HG03095 (cell line): ENCODE measurements around the gene GSTO1.

Source experiments
- ATAC-seq: cut with Tn5 transposase; IDR thresholded peaks from one replicate; pipeline ENCODE4 v1.9.1; 2021; ENCODE audit warnings: moderate library complexity; ENCODE audit not compliant: unreplicated experiment

GSTO1 gene

GRCh38 chr10:104301907-104302690, 47.4 kb downstream of the GSTO1 start:
- ATAC-seq = no peak

- no peak for ATAC-seq
Observed at GRCh38 chr10:104303594-104304355, 49.1 kb downstream of the GSTO1 start.

DNA sequence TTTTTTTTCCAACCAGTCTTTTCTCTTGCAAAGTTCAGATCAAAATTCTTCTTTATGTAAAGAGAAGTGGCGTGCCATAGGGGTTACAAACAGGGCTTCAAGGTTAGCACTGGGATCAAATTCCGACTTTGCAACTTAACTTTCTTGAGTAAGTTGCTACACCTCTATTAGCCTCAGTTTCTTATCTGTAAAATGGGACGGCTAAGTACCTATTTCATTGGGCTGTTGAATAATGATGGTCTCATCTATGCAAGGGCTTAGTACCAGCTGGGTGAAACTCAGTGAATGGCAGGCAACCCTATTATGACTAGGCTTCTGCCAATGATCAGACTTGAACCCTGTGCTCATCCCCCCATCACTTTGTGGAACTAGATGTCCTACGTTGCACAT, 49.7 kb downstream of the GSTO1 start:
- no peak for ATAC-seq

DNA sequence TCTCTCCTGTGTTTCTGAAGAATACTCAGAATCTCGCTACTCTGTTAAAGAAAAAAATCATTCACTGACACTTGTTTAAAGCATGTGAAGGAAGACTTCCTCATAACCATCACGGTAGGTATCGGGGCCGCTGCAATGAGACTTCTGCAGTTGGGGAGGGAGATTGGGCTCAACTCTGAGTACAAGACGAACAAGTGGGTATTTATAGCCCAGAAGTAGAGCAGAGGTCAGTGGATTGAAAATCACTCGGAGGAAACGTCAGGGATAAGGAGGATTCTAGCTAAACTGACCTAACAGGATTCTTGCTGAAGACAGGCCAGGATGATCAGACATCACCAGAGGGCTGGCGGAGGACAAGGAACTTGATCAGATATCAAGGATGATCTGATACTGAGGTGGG, 50.2 kb downstream of the GSTO1 start:
- no peak for ATAC-seq

DNA sequence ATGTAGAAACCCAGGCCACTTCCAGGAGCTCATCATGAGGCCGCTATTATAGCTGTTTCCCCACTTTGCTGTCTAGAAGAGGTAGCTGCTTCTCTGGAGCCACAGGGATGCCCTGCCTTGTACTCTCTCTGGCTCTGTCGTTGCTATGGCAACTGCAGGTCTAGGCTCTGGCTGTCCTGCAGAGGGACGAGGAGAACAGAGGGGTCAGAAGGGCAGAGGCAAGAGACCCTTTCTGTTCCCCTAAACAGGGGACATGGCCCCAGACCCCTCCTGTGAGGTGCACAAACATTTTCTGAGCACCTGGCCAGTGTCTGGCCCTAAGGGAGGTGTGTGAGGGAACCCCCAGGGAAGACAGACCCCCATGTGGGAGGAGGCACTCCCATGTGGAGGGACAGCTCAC, 52.2 kb downstream of the GSTO1 start:
- ATAC-seq = no peak

DNA sequence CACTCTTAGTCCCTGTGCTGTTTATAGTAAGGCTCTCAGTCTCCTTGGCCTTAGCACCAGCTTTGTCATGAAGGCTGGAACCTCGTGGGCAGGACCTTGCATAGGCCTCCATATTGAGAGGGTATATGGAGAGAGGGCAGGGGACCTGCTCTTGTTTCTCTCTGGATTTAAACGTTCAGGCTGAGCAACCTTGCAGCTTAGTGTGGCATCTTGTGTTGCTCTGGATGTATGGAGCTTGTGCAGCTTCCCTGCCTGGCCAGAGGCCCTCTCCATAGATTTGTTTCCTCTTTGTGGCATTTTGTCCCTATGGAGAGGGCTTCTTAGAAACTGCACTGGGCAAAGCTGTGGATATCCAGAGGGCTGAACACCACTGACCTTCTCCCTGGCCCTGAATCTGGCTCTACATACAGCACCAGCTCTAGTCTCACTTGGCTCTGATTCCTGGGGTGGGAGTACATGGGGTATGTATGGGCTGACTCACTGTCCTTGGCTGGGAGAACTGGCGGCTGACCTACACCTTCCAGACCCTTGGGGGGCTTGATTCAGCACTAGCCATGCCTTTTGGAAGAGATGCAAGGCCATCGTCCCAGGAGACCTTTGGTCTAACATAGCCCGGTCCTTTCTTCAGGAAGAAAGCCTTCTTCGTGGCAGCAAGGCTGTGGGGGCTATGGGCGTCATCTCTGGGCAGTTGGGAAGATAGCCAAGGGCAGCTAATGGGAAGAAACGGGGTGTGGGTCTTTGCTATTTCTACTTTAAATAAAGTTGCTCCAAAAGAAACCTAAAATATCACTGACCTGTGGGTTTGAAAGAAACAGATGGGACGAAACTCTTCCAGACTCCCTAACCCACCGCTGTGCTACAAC, 53.1 kb downstream of the GSTO1 start:
- no peak for ATAC-seq

GRCh38 chr10:104308439-104308903, 53.8 kb downstream of the GSTO1 start:
- ATAC-seq = peak; percentile 73

DNA sequence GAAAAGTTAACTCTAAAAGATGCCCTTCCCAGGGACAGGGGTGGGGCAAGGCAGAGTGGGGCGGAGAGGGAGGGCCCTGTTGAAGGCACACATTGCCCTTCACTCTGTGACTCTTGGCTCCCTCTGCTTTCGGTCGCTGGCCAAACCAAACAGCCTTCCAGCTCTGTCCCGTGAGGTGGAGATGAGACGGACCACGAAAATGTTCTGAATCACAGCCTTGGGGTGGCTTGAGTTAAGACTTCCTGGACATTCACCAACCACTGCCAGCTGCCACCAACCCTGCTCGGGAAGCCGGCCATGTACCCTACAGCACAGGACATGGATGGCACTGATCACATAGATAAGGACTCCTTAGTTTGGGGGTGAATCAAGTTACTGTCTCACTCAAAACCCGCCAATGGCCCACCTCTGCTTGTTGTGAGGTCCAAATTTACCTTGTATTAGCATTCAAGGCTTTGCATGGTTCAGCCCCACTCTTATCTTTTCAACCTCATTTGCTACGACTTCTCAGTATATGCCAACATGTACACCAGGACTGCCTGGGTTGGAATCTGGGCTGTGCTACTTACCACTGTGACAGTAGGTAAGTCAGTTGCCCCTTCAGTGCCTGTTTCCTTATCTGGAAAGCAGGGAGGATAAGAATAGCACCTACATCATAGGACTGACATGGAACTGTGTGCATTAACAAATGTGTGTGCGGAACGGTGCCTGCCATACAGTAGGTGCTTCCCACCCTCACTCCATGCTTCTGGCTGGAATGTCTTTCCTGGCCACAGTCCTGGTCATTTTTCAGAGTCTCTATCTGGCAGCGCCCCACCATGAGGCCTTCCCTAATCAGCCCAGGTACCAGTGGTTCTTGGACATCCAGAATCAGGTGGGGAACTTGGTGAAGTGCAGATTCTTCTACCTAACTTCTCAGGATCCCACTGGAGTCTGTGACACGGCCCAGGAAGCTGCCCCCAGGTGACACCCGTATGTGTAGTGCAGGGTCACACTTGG, 55.6 kb downstream of the GSTO1 start:
- ATAC-seq = no peak

GRCh38 chr10:104311184-104311720, 56.6 kb downstream of the GSTO1 start:
- ATAC-seq = no peak

DNA sequence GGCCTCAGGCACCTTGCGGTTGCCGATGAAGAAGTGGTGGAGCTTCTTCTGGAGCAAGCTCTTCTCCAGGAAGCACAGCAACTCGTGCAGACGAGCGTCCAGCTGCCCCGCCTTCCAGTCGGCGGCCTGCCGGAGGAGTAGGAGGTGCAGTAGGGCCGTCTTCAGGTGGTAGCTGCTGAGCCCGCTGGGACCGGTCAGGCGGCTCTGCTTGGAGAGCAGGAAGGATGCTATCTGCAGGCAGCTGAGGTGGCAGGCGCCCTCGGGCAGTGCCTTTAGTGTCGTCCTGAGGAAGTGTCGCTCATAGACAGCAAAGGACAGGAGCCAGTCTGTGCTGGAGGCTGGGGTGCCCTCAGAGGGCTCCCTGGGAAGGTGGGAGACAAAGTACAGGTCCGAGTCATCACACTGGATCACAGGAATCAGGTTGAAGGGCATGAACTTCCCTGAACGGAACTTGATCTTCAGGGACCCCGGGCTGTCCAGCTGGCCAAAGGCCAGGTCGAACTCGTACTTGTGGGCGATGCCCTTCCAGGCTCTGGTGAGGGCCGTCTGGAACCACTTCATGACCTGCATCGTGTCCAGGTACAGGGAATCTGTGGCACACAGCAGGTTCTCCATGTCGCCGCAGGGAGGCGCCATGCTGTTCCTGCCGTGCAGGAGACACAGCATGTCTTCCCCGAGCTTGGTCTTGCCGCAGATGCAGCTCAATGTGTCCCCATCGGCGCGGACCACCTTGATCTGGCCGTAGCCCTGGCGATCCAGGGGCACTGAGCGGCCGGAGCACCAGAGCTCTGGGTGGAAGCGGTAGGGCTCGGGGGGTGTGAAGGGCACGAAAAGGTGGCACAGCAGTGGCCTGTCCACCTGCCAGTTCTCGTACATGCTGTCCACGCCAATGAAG, 60.1 kb downstream of the GSTO1 start:
- no peak for ATAC-seq

- no peak for ATAC-seq
Observed at GRCh38 chr10:104315486-104315921, 60.8 kb downstream of the GSTO1 start.

DNA sequence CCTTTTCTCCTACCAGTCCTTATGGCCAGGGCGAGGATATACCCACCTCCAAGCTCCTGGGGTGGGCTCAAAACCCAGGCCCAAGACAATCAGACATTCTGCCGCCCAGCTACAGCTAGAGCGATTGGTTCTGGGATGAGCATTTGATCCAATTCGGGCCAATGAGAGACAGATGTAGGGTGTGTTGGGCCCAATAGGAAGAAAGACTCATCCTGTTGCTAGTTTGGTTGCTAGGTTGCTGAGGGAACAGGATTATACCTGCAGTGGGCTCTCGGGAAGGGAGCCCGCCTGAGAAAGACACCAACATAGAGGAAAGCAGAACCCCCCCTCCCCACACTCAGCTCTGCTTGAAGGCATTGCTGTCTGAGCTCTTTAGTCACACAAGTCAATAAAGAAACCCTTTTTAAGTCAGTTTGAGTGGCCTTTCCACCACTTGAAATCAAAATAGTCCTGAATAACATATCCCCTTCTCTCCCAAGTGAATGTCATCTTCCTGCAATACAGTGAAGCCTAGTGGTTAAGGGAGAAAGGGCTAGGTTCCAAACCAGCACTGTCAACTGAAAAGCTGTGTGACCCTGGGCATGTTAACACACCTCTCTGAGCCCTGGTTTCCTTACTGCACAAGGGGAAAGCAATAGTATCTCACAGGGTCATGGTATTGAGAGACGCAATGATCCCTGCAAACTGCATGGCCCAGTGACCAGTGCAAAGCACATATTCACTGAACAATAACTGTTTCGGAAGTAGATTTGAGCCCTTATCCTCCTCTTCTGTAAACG, 61.8 kb downstream of the GSTO1 start:
- no peak for ATAC-seq
